Natural killer cell (primary cell): ENCODE measurements around the gene IL31. TPM values are rescaled to one million over a fixed set of nuclear protein-coding genes. Genes with fewer than 3 reads are reported as not detected.

Source experiments
- ATAC-seq, 3 donors: fragments of 150-1000 bp in 2 of 3; fragments of 200-7000 bp in 1 of 3; cut with Tn5 transposase; 1 replicate in 1 of 3; 2 replicates in 2 of 3; pipeline ENCODE4 v1.10.0; 2021; ENCODE audit warnings: mild to moderate bottlenecking in 2 of 3, moderate library complexity in 2 of 3
- DNase-seq, 2 donors: peaks; one replicate each; pipeline versions ENCODE4 v3.0.0 to v3.0.0-alpha.2; 2013 to 2021; ENCODE audit warnings: mixed read lengths in 1 of 2
- H3K27ac ChIP-seq: one replicate; pipeline ENCODE4 v1.5.1; 2013; ENCODE audit warnings: mild to moderate bottlenecking, low read length
- H3K27me3 ChIP-seq: one replicate; pipeline ENCODE4 v1.6.1; 2013; ENCODE audit warnings: low read length; ENCODE audit not compliant: control insufficient read depth, insufficient read depth
- H3K36me3 ChIP-seq: one replicate; pipeline ENCODE4 v1.6.1; 2013; ENCODE audit warnings: low read length; ENCODE audit not compliant: control insufficient read depth, insufficient read depth
- H3K4me1 ChIP-seq: one replicate; pipeline ENCODE4 v1.6.1; 2013; ENCODE audit warnings: low read length; ENCODE audit not compliant: control insufficient read depth, insufficient read depth
- H3K4me3 ChIP-seq: one replicate; pipeline ENCODE4 v1.5.1; 2013; ENCODE audit warnings: low read length
- H3K9me3 ChIP-seq: one replicate; pipeline ENCODE4 v1.6.1; 2013; ENCODE audit warnings: low read length; ENCODE audit not compliant: control insufficient read depth, insufficient read depth
- H3K27ac Mint-ChIP-seq, 2 donors: one replicate each; pipeline ENCODE4 v1.8.0; 2022; ENCODE audit warnings: mild to moderate bottlenecking in 2 of 2, mixed read lengths in 2 of 2, moderate library complexity in 1 of 2
- H3K27me3 Mint-ChIP-seq, 2 donors: one replicate each; pipeline ENCODE4 v1.8.0; 2022; ENCODE audit warnings: low read depth in 2 of 2, mixed read lengths in 2 of 2
- H3K36me3 Mint-ChIP-seq: one replicate; pipeline ENCODE4 v1.8.0; 2022; ENCODE audit warnings: mixed read lengths
- H3K4me1 Mint-ChIP-seq, 2 donors: one replicate each; pipeline ENCODE4 v1.8.0; 2022; ENCODE audit warnings: mixed read lengths in 2 of 2
- H3K4me3 Mint-ChIP-seq: one replicate; pipeline ENCODE4 v1.8.0; 2022; ENCODE audit warnings: mild to moderate bottlenecking, moderate library complexity, mixed read lengths
- H3K9me3 Mint-ChIP-seq, 2 donors: one replicate each; pipeline ENCODE4 v1.8.0; 2022; ENCODE audit warnings: mixed read lengths in 2 of 2
- WGBS: methylation state at CpG from one replicate; pipeline ENCODE4 v1.1.7; 2013; ENCODE audit warnings: missing lambda C conversion rate; ENCODE audit not compliant: insufficient coverage; 5-methylcytosine and 5-hydroxymethylcytosine counted together
- intact Hi-C: fragments of 100-400 bp; cut with micrococcal nuclease; formaldehyde crosslinking; loops from one replicate; pipeline ENCODE4 v1.14.2; 2022
- total RNA-seq, 4 donors: library from RNA; stranded (reverse); fragments of 120-200 nt in 1 of 4; gene quantifications; one replicate each; pipeline versions ENCODE4 v1.2.3 to v1.2.4, GENCODE V29; 2013 to 2022
- TF ChIP-seq, protein P1 (sequence below): fragments of 200-600 bp; IDR thresholded peaks from one replicate; pipeline ENCODE4 v1.8.0; 2022; ENCODE audit warnings: antibody characterized with exemption

Gene IL31
- total RNA-seq: not detected
- total RNA-seq (2013): not detected

DNA sequence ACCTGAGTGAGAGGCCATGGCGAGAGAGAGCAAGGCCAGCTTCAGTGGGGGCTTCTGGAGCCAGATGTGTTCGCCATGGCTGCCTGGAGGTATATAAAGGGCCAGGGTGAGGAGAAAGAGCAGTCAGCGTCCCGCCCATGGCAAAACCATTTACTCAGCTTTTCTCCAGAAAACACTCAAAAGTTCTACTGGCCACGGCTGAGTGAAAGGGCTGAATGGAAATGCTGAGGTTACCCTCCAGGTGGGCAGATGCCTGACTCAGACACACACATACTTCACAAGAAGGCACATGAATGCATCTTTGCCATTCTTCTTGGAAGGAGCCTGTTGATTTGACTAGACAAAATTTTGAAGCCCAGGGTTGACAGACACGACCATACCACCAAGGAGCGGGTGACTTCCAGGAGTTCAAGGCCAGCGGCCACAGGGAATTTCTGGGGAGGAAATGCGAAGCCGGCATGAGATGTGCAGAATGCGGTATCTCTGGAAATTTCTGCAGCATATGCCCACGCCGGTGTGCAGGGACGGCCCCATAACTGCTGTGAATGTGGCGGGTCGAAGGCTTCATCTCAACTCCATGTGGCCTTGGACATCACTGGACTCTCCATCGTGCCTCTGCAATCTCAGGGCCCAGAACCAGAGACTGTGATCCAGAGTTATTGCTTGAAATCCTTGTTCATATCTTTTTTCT is at the start of gene IL31:
TSS of gene IL31 (minus strand) at position 67 of the 691 bp plus-strand sequence. CDS start at position 18, 49 bp downstream.
- Histone ChIP-seq H3K27me3 (no peaks in the 10 kb centered on the region), H3K36me3 (no peaks in the 10 kb centered on the region), H3K4me1 (no peaks in the 10 kb centered on the region), H3K9me3 (no peaks in the 10 kb centered on the region), H3K27ac (no peak within 1 kb of the TSS), H3K4me3 (no peak within 1 kb of the TSS)
- Mint-ChIP-seq H3K9me3 (no peaks in the 10 kb centered on the region), H3K4me1 (no peaks in the 10 kb centered on the region), H3K27me3 (no peaks in the 10 kb centered on the region), H3K36me3 (no peaks in the 10 kb centered on the region), H3K27ac (no peak within 1 kb of the TSS), H3K4me3 (no peak within 1 kb of the TSS)
- DNase-seq (no peak), ATAC-seq (no peak)
- intact Hi-C loops: no loop called here
- 92% methylated on average over 16 of the region's 17 CpGs for WGBS
- TF ChIP-seq, protein P1, sequence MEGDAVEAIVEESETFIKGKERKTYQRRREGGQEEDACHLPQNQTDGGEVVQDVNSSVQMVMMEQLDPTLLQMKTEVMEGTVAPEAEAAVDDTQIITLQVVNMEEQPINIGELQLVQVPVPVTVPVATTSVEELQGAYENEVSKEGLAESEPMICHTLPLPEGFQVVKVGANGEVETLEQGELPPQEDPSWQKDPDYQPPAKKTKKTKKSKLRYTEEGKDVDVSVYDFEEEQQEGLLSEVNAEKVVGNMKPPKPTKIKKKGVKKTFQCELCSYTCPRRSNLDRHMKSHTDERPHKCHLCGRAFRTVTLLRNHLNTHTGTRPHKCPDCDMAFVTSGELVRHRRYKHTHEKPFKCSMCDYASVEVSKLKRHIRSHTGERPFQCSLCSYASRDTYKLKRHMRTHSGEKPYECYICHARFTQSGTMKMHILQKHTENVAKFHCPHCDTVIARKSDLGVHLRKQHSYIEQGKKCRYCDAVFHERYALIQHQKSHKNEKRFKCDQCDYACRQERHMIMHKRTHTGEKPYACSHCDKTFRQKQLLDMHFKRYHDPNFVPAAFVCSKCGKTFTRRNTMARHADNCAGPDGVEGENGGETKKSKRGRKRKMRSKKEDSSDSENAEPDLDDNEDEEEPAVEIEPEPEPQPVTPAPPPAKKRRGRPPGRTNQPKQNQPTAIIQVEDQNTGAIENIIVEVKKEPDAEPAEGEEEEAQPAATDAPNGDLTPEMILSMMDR: no peak

DNA sequence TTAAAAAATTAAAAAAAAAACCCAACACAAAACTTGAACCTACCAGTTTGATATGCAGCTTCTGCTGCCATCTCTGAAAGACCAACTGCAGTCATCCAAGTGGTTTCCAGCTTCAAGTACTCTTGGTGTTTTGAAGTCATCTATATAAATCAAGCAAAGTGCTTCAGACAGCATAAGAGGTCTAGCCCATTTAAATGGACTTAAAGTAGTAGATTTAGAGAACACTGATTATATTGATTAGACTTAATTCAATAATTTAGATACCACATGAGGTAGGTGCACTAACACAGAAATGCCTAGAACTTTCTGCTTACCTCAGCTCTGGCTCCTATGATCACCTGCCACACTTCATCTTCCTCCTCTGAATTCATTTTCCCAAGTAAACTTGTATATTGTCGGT is 42.4 kb upstream of the IL31 start:
- Histone ChIP-seq H3K4me3 (no peak overlapping the region), H3K9me3 (no peaks in the 10 kb centered on the region), H3K27ac (no peak overlapping the region), H3K36me3 (peaks cover 68% of the 10 kb centered on the region), H3K27me3 (no peaks in the 10 kb centered on the region), H3K4me1 (no peaks in the 10 kb centered on the region)
- no peak overlapping the region for H3K4me3 Mint-ChIP-seq
- H3K9me3 Mint-ChIP-seq: no peaks in the 10 kb centered on the region
- no peaks in the 10 kb centered on the region for H3K27me3 Mint-ChIP-seq
- TF ChIP-seq, protein P1: no peak
- peaks cover 0 to 6% of the 10 kb centered on the region in 2 donors for H3K4me1 Mint-ChIP-seq
- DNase-seq: no peak
- no peak overlapping the region for H3K27ac Mint-ChIP-seq
- no peak for ATAC-seq
- WGBS: no CpG with 5 or more reads among the region's 1 CpG
- intact Hi-C loops: no loop called here
- peaks cover 18% of the 10 kb centered on the region for H3K36me3 Mint-ChIP-seq

GRCh38 chr12:122215771-122216170 is 41.8 kb upstream of the IL31 start:
- H3K4me3 ChIP-seq: no peak overlapping the region
- H3K27ac ChIP-seq: no peak overlapping the region
- H3K9me3 Mint-ChIP-seq: no peaks in the 10 kb centered on the region
- peaks cover 68% of the 10 kb centered on the region for H3K36me3 ChIP-seq
- no peak overlapping the region for H3K27ac Mint-ChIP-seq
- DNase-seq (no peak), ATAC-seq (no peak)
- WGBS: 97% methylated on average over 4 of the region's 5 CpGs
- H3K27me3 ChIP-seq: no peaks in the 10 kb centered on the region
- no peak overlapping the region for H3K4me3 Mint-ChIP-seq
- TF ChIP-seq, protein P1: no peak
- H3K27me3 Mint-ChIP-seq: no peaks in the 10 kb centered on the region
- intact Hi-C loops: no loop called here
- no peaks in the 10 kb centered on the region for H3K9me3 ChIP-seq
- peaks cover 0 to 5% of the 10 kb centered on the region in 2 donors for H3K4me1 Mint-ChIP-seq
- H3K36me3 Mint-ChIP-seq: peaks cover 18% of the 10 kb centered on the region
- H3K4me1 ChIP-seq: no peaks in the 10 kb centered on the region
